HepG2 (cell line): Measurements from ENCODE around the gene ST7L. TPM values are rescaled to one million over a fixed set of nuclear protein-coding genes. Genes with fewer than 3 reads are reported as not detected.

Experiments
- AHR ChIP-seq: IDR thresholded peaks from 2 replicates; pipeline ENCODE4 v1.6.1; 2018; ENCODE audit warnings: missing genetic modification reagents, missing compliant biosample characterization
- AKAP8 ChIP-seq: sonication (generic); formaldehyde crosslinking; IDR thresholded peaks from 2 replicates; pipeline ENCODE4 v1.5.1; 2020; ENCODE audit warnings: mild to moderate bottlenecking, missing genetic modification reagents
- ELF3 ChIP-seq: IDR thresholded peaks from 2 replicates; pipeline ENCODE4 v1.6.1; 2016; ENCODE audit warnings: missing genetic modification reagents, missing compliant biosample characterization
- FIP1L1 ChIP-seq: fragments of 200-400 bp; formaldehyde crosslinking; IDR thresholded peaks from 2 replicates; pipeline ENCODE4 v1.6.1; 2018; ENCODE audit warnings: low read depth, mild to moderate bottlenecking, low read length, moderate library complexity, borderline replicate concordance; ENCODE audit not compliant: insufficient read depth
- FOXA1 ChIP-seq, 2 experiments: fragments of 450-650 bp in 1 of 2; sonication (generic) in 1 of 2; formaldehyde crosslinking in 1 of 2; IDR thresholded peaks; 2 replicates each; pipeline versions ENCODE4 v1.4.0 to v1.6.1; 2016 to 2020; ENCODE audit warnings: missing genetic modification reagents in 1 of 2
- IRF2 ChIP-seq: IDR thresholded peaks from 2 replicates; pipeline ENCODE4 v1.6.1; 2018; ENCODE audit warnings: missing genetic modification reagents, missing compliant biosample characterization
- MEIS2 ChIP-seq: sonication (generic); formaldehyde crosslinking; IDR thresholded peaks from 2 replicates; pipeline ENCODE4 v1.9.0; 2021; ENCODE audit warnings: mild to moderate bottlenecking, missing genetic modification reagents
- PHF21A ChIP-seq: sonication (generic); formaldehyde crosslinking; IDR thresholded peaks from 2 replicates; pipeline ENCODE4 v1.5.0; 2020; ENCODE audit warnings: mild to moderate bottlenecking, missing genetic modification reagents
- RFXAP ChIP-seq: sonication (generic); formaldehyde crosslinking; IDR thresholded peaks from 2 replicates; pipeline ENCODE4 v1.4.0; 2020; ENCODE audit warnings: missing genetic modification reagents, borderline replicate concordance
- ZNF354B ChIP-seq: sonication (generic); formaldehyde crosslinking; IDR thresholded peaks from 2 replicates; pipeline ENCODE4 v1.8.0; 2022; ENCODE audit warnings: mild to moderate bottlenecking, missing genetic modification reagents
- ZNF430 ChIP-seq: sonication (generic); formaldehyde crosslinking; IDR thresholded peaks from 2 replicates; pipeline ENCODE4 v1.9.0; 2021; ENCODE audit warnings: mild to moderate bottlenecking, missing genetic modification reagents
- ZNF468 ChIP-seq: sonication (generic); formaldehyde crosslinking; IDR thresholded peaks from 2 replicates; pipeline ENCODE4 v1.8.0; 2022; ENCODE audit warnings: mild to moderate bottlenecking, moderate library complexity, missing genetic modification reagents
- ZNF552 ChIP-seq: sonication (generic); formaldehyde crosslinking; IDR thresholded peaks from 2 replicates; pipeline ENCODE4 v1.9.0; 2022; ENCODE audit warnings: missing genetic modification reagents, mild to moderate bottlenecking, borderline replicate concordance
- ZNF720 ChIP-seq: sonication (generic); formaldehyde crosslinking; IDR thresholded peaks from 2 replicates; pipeline ENCODE4 v1.4.0; 2020; ENCODE audit warnings: missing genetic modification reagents
- ZNF749 ChIP-seq: sonication (generic); formaldehyde crosslinking; IDR thresholded peaks from 2 replicates; pipeline ENCODE4 v1.8.0; 2022; ENCODE audit warnings: mild to moderate bottlenecking, missing genetic modification reagents, moderate library complexity, borderline replicate concordance
- ZSCAN29 ChIP-seq: sonication (generic); formaldehyde crosslinking; conservative IDR thresholded peaks from 2 replicates; pipeline ENCODE4 v1.4.0; 2020; ENCODE audit warnings: mild to moderate bottlenecking, missing genetic modification reagents
- polyA plus RNA-seq, 8 experiments: library from polyadenylated mRNA; depleted of rRNA in 3 of 8; stranded (reverse) in 7 of 8; unstranded in 1 of 8; fragments of >200 nt; fragmentation: Illumina TruSeq in 4 of 8; extraction: Trizol in 4 of 8; gene quantifications; 2 replicates each; pipeline versions ENCODE4 v1.2.1 to v1.2.3, GENCODE V29; 2011 to 2016; ENCODE audit warnings: low read depth in 4 of 8, missing spikeins in 1 of 8, mixed read lengths in 1 of 8; ENCODE audit not compliant: insufficient read depth in 1 of 8
- total RNA-seq, 5 experiments: library from RNA; depleted of rRNA; stranded (reverse); fragments of >200 nt; fragmentation: Illumina TruSeq; extraction: Trizol; gene quantifications; 2 replicates each; pipeline ENCODE4 v1.2.3, GENCODE V29; 2016; ENCODE audit warnings: low read depth in 1 of 5
- TF ChIP-seq, protein P1 (sequence below): sonication (generic); formaldehyde crosslinking; IDR thresholded peaks from 2 replicates; pipeline ENCODE4 v1.5.0; 2020; ENCODE audit warnings: missing genetic modification reagents
- TF ChIP-seq, protein P2 (sequence below): sonication (generic); formaldehyde crosslinking; conservative IDR thresholded peaks from 2 replicates; pipeline ENCODE4 v1.4.0; 2020; ENCODE audit warnings: missing genetic modification reagents
- TF ChIP-seq, protein P3 (sequence below): sonication (generic); formaldehyde crosslinking; IDR thresholded peaks from 2 replicates; pipeline ENCODE4 v1.4.0; 2020; ENCODE audit warnings: missing genetic modification reagents, borderline replicate concordance
- TF ChIP-seq, protein P4 (sequence below): sonication (generic); formaldehyde crosslinking; IDR thresholded peaks from 2 replicates; pipeline ENCODE4 v1.4.0; 2020; ENCODE audit warnings: low read depth, missing genetic modification reagents

Gene ST7L
- total and polyA plus RNA-seq, 2 of the 13 experiments (the other 11 are each of a cell fraction or from before 2014, with no cell fraction given) = 8.6 to 19.9 TPM

DNA sequence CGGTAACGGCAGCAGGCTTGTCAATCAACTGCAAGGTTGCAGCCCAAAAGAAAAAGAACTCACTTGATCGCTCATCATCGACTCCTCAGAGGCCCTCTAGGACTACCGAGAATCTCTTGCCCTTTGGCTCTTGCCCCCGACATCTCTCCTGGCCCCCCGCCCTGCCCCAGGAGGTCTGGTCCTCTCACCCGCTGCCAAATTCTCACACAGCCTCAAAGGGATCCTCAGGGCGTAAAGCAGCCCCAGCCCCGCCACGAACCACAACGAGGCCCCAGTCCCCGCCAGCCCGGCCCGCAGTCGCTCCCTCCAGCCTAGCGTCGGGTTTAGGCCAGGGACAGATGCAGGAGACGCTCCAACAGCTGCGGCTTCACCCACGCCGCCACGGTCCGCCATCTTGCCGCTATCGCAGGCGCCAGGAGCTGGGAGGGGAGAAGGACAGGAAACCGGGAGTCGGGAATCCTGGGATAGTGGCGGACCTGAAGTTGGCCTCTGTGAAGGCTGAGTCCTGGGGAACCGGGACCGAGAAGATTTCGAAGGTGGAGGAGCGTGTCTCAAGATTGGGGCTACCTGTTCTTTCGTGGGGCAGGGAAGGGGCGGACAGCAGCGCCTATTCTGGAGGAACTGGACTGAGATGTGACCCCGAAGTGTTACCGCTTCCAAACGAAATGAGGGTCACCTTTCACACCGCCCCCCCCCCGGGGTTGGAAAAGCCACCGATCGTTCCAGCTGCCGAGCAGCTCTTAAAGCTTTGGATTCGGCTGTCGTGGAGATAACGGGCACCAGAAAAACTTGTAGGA lies at the start of gene ST7L (continued):
- TF ChIP-seq RFXAP (CRISPR knock-in tag) (no peak), ZNF552 (CRISPR knock-in tag) (peak; percentile 36; the same call in 1 of the 2 replicates), IRF2 (CRISPR knock-in tag) (peak; percentile 35; the same call in 1 of the 2 replicates), ZSCAN29 (CRISPR knock-in tag) (no peak), ZNF354B (CRISPR knock-in tag) (no peak), AHR (CRISPR knock-in tag) (no peak), ZNF430 (CRISPR knock-in tag) (0 out of 2 replicates have a peak, but pooled peaks have one; percentile 20), ZNF720 (CRISPR knock-in tag) (0 out of 2 replicates have a peak, but pooled peaks have one; percentile 58), FOXA1 (IDR thresholded peaks at IDR 0.05) (no peak), FOXA1 (CRISPR knock-in tag; IDR thresholded peaks at IDR 0.05) (no peak), ZNF468 (CRISPR knock-in tag) (0 out of 2 replicates have a peak, but pooled peaks have one; percentile 40), ZNF749 (no peak), MEIS2 (CRISPR knock-in tag) (peak; percentile 51; the same call in 1 of the 2 replicates), ELF3 (CRISPR knock-in tag) (0 out of 2 replicates have a peak, but pooled peaks have one; percentile 42), FIP1L1 (no peak), PHF21A (CRISPR knock-in tag) (0 out of 2 replicates have a peak, but pooled peaks have one; percentile 59), AKAP8 (CRISPR knock-in tag) (no peak)
- TF ChIP-seq, protein P1, sequence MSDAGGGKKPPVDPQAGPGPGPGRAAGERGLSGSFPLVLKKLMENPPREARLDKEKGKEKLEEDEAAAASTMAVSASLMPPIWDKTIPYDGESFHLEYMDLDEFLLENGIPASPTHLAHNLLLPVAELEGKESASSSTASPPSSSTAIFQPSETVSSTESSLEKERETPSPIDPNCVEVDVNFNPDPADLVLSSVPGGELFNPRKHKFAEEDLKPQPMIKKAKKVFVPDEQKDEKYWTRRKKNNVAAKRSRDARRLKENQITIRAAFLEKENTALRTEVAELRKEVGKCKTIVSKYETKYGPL = no peak
- TF ChIP-seq, protein P2, sequence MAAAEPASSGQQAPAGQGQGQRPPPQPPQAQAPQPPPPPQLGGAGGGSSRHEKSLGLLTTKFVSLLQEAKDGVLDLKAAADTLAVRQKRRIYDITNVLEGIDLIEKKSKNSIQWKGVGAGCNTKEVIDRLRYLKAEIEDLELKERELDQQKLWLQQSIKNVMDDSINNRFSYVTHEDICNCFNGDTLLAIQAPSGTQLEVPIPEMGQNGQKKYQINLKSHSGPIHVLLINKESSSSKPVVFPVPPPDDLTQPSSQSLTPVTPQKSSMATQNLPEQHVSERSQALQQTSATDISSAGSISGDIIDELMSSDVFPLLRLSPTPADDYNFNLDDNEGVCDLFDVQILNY (CRISPR knock-in tag) = no peak
- TF ChIP-seq, protein P3, sequence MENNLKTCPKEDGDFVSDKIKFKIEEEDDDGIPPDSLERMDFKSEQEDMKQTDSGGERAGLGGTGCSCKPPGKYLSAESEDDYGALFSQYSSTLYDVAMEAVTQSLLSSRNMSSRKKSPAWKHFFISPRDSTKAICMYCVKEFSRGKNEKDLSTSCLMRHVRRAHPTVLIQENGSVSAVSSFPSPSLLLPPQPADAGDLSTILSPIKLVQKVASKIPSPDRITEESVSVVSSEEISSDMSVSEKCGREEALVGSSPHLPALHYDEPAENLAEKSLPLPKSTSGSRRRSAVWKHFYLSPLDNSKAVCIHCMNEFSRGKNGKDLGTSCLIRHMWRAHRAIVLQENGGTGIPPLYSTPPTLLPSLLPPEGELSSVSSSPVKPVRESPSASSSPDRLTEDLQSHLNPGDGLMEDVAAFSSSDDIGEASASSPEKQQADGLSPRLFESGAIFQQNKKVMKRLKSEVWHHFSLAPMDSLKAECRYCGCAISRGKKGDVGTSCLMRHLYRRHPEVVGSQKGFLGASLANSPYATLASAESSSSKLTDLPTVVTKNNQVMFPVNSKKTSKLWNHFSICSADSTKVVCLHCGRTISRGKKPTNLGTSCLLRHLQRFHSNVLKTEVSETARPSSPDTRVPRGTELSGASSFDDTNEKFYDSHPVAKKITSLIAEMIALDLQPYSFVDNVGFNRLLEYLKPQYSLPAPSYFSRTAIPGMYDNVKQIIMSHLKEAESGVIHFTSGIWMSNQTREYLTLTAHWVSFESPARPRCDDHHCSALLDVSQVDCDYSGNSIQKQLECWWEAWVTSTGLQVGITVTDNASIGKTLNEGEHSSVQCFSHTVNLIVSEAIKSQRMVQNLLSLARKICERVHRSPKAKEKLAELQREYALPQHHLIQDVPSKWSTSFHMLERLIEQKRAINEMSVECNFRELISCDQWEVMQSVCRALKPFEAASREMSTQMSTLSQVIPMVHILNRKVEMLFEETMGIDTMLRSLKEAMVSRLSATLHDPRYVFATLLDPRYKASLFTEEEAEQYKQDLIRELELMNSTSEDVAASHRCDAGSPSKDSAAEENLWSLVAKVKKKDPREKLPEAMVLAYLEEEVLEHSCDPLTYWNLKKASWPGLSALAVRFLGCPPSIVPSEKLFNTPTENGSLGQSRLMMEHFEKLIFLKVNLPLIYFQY (CRISPR knock-in tag) = 0 out of 2 replicates have a peak, but pooled peaks have one; percentile 24
- TF ChIP-seq, protein P4, sequence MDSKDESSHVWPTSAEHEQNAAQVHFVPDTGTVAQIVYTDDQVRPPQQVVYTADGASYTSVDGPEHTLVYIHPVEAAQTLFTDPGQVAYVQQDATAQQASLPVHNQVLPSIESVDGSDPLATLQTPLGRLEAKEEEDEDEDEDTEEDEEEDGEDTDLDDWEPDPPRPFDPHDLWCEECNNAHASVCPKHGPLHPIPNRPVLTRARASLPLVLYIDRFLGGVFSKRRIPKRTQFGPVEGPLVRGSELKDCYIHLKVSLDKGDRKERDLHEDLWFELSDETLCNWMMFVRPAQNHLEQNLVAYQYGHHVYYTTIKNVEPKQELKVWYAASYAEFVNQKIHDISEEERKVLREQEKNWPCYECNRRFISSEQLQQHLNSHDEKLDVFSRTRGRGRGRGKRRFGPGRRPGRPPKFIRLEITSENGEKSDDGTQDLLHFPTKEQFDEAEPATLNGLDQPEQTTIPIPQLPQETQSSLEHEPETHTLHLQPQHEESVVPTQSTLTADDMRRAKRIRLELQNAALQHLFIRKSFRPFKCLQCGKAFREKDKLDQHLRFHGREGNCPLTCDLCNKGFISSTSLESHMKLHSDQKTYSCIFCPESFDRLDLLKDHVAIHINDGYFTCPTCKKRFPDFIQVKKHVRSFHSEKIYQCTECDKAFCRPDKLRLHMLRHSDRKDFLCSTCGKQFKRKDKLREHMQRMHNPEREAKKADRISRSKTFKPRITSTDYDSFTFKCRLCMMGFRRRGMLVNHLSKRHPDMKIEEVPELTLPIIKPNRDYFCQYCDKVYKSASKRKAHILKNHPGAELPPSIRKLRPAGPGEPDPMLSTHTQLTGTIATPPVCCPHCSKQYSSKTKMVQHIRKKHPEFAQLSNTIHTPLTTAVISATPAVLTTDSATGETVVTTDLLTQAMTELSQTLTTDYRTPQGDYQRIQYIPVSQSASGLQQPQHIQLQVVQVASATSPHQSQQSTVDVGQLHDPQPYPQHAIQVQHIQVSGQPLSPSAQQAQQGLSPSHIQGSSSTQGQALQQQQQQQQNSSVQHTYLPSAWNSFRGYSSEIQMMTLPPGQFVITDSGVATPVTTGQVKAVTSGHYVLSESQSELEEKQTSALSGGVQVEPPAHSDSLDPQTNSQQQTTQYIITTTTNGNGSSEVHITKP (CRISPR knock-in tag) = 0 out of 2 replicates have a peak, but pooled peaks have one; percentile 24
